ENCODE data around the gene DPH5. TPM values are rescaled to one million over a fixed set of nuclear protein-coding genes. Genes with fewer than 3 reads are reported as not detected.

Gene DPH5
- total RNA-seq, 1 experiment from 2014 or later: 23.8 TPM

DNA sequence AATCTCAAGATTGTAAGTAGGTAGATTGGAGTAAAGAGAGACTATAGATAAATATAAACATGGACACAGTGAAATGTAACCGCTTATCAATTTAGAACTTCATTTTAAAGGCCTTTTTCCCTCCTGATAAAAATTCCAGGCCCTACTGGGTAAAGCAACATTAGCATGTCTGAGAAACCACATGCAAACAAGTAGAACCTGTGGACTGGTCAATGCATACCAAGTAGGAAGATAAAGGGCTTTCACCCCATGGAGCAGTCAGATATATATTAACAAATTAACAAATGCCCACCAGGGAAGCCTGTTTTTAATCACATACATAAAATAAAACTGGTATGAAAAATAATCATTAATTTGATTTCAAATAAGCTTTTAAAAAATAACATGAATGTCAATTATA lies 8.1 kb downstream of the DPH5 start:
- Histone ChIP-seq H3K27me3 (replicated peaks; ENCODE audit: control insufficient read depth, insufficient read depth, low read length) (no peaks in the 10 kb centered on the region), H3K36me3 (ENCODE audit: control insufficient read depth, insufficient read depth, low read length) (no peaks in the 10 kb centered on the region), H3K9me3 (no peaks in the 10 kb centered on the region), H3K4me3 (ENCODE audit: low read depth, low read length) (no peak overlapping the region), H3K4me1 (no peaks in the 10 kb centered on the region)
- Mint-ChIP-seq H3K4me3 (ENCODE audit: unreplicated experiment) (no peak overlapping the region), H3K9me3 (ENCODE audit: unreplicated experiment) (no peaks in the 10 kb centered on the region), H3K4me1 (ENCODE audit: low read depth, unreplicated experiment) (peaks cover 7% of the 10 kb centered on the region), H3K27me3 (ENCODE audit: insufficient read depth, unreplicated experiment) (no peaks in the 10 kb centered on the region), H3K36me3 (ENCODE audit: insufficient read depth, unreplicated experiment) (peaks cover 6% of the 10 kb centered on the region), H3K27ac (ENCODE audit: unreplicated experiment) (no peak overlapping the region)
- BruUV-seq (replicated peaks): no TSS peak
- POLR2A ChIA-PET: no interaction called here
- TF ChIP-seq, protein P1, sequence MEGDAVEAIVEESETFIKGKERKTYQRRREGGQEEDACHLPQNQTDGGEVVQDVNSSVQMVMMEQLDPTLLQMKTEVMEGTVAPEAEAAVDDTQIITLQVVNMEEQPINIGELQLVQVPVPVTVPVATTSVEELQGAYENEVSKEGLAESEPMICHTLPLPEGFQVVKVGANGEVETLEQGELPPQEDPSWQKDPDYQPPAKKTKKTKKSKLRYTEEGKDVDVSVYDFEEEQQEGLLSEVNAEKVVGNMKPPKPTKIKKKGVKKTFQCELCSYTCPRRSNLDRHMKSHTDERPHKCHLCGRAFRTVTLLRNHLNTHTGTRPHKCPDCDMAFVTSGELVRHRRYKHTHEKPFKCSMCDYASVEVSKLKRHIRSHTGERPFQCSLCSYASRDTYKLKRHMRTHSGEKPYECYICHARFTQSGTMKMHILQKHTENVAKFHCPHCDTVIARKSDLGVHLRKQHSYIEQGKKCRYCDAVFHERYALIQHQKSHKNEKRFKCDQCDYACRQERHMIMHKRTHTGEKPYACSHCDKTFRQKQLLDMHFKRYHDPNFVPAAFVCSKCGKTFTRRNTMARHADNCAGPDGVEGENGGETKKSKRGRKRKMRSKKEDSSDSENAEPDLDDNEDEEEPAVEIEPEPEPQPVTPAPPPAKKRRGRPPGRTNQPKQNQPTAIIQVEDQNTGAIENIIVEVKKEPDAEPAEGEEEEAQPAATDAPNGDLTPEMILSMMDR (IDR thresholded peaks at IDR 0.05; ENCODE audit: insufficient read depth in 1 of 2, low read depth in 1 of 2, low read length in 1 of 2, severe bottlenecking in 1 of 2, unreplicated experiment in 1 of 2): no peak
- DNase-seq: no peak
- intact Hi-C loops (cut with micrococcal nuclease; ENCODE audit: unreplicated experiment): no loop called here
- CTCF ChIA-PET: no interaction called here

DNA sequence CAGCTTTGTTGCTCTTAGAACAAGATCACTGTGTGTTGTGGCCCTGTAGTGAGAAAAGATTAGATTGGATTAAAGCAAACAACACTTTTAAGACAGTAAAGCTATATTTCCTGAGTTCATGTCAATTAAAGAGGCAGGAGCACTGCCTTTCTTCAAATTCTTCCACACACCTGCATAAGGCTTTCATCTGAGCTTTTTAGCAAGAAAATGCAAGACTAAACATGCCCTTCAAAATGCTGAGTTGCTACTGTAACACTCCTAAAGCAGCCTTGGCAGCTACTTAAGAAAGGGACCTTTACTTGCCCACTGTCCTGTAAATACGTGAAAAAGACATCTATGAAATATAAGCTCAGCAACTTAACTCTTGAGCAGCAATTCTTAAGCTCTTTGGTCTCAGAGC lies 11.8 kb downstream of the DPH5 start:
- H3K36me3 Mint-ChIP-seq (ENCODE audit: insufficient read depth, unreplicated experiment): no peaks in the 10 kb centered on the region
- POLR2A ChIA-PET: interaction anchor here (0.6 kb wide), 1 partner anchor 83 kb away, joined by 3 read pairs; no protein-coding TSS in a partner anchor
- BruUV-seq (replicated peaks): no TSS peak
- H3K36me3 ChIP-seq (ENCODE audit: control insufficient read depth, insufficient read depth, low read length): no peaks in the 10 kb centered on the region
- DNase-seq: no peak
- no peaks in the 10 kb centered on the region for H3K9me3 ChIP-seq
- no peaks in the 10 kb centered on the region for H3K9me3 Mint-ChIP-seq (ENCODE audit: unreplicated experiment)
- H3K27me3 ChIP-seq (replicated peaks; ENCODE audit: control insufficient read depth, insufficient read depth, low read length): no peaks in the 10 kb centered on the region
- no peaks in the 10 kb centered on the region for H3K4me1 Mint-ChIP-seq (ENCODE audit: low read depth, unreplicated experiment)
- TF ChIP-seq, protein P1 (IDR thresholded peaks at IDR 0.05; ENCODE audit: insufficient read depth in 1 of 2, low read depth in 1 of 2, low read length in 1 of 2, severe bottlenecking in 1 of 2, unreplicated experiment in 1 of 2): no peak
- CTCF ChIA-PET: no interaction called here
- intact Hi-C loops (cut with micrococcal nuclease; ENCODE audit: unreplicated experiment): no loop called here
- no peak overlapping the region for H3K27ac Mint-ChIP-seq (ENCODE audit: unreplicated experiment)
- no peaks in the 10 kb centered on the region for H3K4me1 ChIP-seq
- H3K27me3 Mint-ChIP-seq (ENCODE audit: insufficient read depth, unreplicated experiment): no peaks in the 10 kb centered on the region
- no peak overlapping the region for H3K4me3 ChIP-seq (ENCODE audit: low read depth, low read length)
- no peak overlapping the region for H3K4me3 Mint-ChIP-seq (ENCODE audit: unreplicated experiment)

DNA sequence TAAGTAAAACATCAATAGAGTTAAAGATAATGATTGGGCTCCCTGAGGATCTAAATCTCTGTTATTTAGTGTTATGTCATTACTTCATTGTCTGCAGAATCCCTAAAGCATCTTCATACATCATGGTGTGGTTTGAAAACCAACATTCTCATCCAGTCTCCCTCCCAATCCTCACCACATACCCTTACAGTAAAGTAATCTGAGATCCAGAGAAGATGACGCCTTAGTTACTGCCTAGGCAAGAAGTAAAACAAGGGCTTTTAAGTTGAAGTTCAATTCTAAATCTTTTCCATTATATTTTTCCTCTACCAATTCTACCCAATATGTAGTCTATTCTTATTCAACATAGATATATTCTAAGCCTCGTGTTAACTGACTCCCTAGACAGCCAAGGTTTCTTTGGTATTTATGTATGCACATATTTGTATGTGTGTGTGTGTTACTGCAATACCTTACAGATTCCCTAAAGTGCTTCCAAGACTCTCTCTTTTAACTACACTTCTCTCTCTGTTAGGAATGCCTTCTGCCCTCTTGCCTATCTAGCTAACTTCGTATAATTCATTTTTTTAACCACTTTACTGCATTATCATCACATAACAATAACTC lies 17.3 kb downstream of the DPH5 start:
- Mint-ChIP-seq H3K4me3 (ENCODE audit: unreplicated experiment) (no peak overlapping the region), H3K27ac (ENCODE audit: unreplicated experiment) (no peak overlapping the region), H3K27me3 (ENCODE audit: insufficient read depth, unreplicated experiment) (no peaks in the 10 kb centered on the region), H3K9me3 (ENCODE audit: unreplicated experiment) (no peaks in the 10 kb centered on the region), H3K36me3 (ENCODE audit: insufficient read depth, unreplicated experiment) (peaks cover 5% of the 10 kb centered on the region), H3K4me1 (ENCODE audit: low read depth, unreplicated experiment) (no peaks in the 10 kb centered on the region)
- intact Hi-C loops (cut with micrococcal nuclease; ENCODE audit: unreplicated experiment): no loop called here
- peaks cover 16% of the 10 kb centered on the region for H3K4me1 ChIP-seq
- CTCF ChIA-PET: no interaction called here
- H3K36me3 ChIP-seq (ENCODE audit: control insufficient read depth, insufficient read depth, low read length): no peaks in the 10 kb centered on the region
- TF ChIP-seq, protein P1 (IDR thresholded peaks at IDR 0.05; ENCODE audit: insufficient read depth in 1 of 2, low read depth in 1 of 2, low read length in 1 of 2, severe bottlenecking in 1 of 2, unreplicated experiment in 1 of 2): no peak
- H3K4me3 ChIP-seq (ENCODE audit: low read depth, low read length): no peak overlapping the region
- no peaks in the 10 kb centered on the region for H3K27me3 ChIP-seq (replicated peaks; ENCODE audit: control insufficient read depth, insufficient read depth, low read length)
- POLR2A ChIA-PET: no interaction called here
- no peaks in the 10 kb centered on the region for H3K9me3 ChIP-seq
- DNase-seq: no peak
- BruUV-seq (replicated peaks): no TSS peak

All from Caco-2 (cell line).